HPDE6-E6E7 (cell line): ENCODE measurements around the gene SLC8A1.

Source experiments
- DNase-seq: peaks from one replicate; pipeline ENCODE4 v3.0.0; 2011; ENCODE audit warnings: missing footprints; ENCODE audit errors: extremely low spot score

Gene SLC8A1

DNA sequence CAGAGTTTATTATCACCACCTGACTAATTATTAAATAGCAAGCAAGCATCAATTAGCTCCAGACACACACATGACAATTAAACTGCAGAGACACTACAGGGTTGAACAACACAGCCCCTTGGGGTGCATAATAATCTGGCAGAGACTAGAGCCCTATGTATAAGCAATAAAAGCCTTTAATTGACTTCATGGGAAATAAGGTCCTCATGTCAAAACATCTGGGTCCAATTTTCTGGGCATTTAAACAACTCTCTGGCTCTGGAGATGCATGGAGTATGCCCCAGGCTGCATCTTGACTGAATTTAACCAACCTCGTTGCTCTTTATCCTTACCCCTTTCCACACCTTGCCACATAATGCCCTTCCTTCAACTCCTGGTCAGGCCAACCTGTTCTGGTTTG, 402.1 kb downstream of the SLC8A1 start:
- no peak for DNase-seq

DNA sequence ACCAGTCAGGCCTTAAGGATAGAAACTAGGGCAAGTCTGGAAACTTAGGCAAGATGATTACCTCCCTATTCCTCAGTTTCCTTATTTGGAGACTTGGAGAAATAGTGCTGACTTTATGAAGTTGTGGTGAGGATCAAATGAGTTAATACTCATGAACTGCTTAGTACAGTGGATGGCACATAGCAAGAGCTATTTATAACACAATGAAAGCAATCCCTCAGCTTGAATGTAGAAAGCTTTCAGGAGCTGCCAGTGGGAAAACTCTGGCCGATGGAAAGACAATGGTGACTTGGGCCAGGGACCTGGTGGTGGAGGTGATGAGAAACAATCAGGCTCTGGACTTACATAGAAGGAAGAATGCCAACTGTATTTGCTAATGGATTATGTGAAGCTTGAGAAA, 403.4 kb downstream of the SLC8A1 start:
- DNase-seq: no peak

DNA sequence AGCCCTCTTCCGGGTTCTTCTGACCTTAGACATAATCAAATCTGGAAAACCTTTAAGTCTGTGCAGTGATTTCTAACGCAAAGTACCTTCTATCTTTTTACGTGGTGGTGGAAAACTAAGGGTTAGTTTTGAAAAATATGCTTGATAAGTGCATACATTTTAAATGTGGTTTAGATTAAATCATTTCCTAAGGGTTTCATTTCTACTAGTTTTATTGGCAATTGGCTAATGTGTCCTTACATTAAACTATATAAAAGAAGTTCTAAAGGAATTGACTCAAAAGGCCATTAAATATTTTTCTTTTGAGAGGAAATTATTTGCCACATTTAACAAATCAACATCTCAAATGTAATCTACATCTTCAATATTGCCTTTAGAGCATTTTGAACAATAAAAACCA, 404.5 kb downstream of the SLC8A1 start:
- no peak for DNase-seq
